Sigmoid colon (tissue), 3 donors: ENCODE results near the gene CCT4.

ENCODE experiments used
- POLR2A ChIP-seq, 2 donors: fragments of 450-650 bp; IDR thresholded peaks; one replicate each; pipeline ENCODE4 v1.6.1; 2016; ENCODE audit warnings: antibody characterized with exemption in 2 of 2, mild to moderate bottlenecking in 2 of 2, moderate library complexity in 2 of 2
- TF ChIP-seq, protein P1 (sequence below), 4 experiments: fragments of 450-650 bp in 3 of 4; fragments of 200-600 bp in 1 of 4; IDR thresholded peaks; one replicate each; pipeline ENCODE4 v1.5.1; 2016 to 2019; ENCODE audit warnings: antibody characterized with exemption in 4 of 4, mild to moderate bottlenecking in 3 of 4, moderate library complexity in 2 of 4

DNA sequence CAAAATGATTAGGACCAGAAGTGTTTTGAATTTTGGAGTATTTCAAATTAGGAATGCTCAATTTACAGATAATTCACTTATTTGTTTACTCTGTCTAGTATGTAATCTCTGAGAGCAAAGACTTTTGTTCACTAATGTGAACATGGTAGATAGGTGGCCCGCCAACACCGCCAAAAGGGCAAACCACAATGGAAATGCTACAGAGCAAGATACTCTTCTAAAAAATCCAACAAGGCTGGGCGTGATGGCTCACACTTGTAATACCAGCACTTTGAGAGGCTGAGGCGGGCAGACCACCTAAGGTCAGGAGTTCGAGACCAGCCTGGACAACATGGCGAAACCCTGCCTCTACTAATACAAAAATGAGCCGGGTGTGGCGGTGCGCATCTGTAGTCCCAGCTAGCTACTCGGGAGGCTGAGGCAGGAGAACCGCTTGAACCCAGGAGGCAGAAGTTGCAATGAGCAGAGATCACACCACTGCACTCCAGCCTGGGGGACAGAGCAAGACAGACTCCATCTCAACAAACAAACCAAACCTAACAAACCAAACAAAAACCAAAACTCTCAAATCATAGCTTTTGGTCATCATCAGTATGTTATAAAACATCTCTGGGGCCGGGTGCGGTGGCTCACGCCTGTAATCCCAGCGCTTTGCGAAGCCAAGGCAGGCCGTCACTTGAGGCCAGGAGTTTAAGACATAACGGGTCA is 2.4 kb downstream of the CCT4 start:
- TF ChIP-seq, protein P1, sequence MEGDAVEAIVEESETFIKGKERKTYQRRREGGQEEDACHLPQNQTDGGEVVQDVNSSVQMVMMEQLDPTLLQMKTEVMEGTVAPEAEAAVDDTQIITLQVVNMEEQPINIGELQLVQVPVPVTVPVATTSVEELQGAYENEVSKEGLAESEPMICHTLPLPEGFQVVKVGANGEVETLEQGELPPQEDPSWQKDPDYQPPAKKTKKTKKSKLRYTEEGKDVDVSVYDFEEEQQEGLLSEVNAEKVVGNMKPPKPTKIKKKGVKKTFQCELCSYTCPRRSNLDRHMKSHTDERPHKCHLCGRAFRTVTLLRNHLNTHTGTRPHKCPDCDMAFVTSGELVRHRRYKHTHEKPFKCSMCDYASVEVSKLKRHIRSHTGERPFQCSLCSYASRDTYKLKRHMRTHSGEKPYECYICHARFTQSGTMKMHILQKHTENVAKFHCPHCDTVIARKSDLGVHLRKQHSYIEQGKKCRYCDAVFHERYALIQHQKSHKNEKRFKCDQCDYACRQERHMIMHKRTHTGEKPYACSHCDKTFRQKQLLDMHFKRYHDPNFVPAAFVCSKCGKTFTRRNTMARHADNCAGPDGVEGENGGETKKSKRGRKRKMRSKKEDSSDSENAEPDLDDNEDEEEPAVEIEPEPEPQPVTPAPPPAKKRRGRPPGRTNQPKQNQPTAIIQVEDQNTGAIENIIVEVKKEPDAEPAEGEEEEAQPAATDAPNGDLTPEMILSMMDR (IDR thresholded peaks at IDR 0.05) = no peak
- no peak for TF ChIP-seq POLR2A (IDR thresholded peaks at IDR 0.05)
